ENCODE measurements around the gene CDC37L1.

CDC37L1 gene

GRCh38 chr9:4669890-4670289, 9.5 kb upstream of the CDC37L1 start:
- no peak for DNase-seq (ENCODE audit: low spot score)

- DNase-seq (ENCODE audit: low spot score): no peak
Observed at GRCh38 chr9:4670591-4670990, 8.8 kb upstream of the CDC37L1 start.

GRCh38 chr9:4671737-4672136, 7.6 kb upstream of the CDC37L1 start:
- no peak for DNase-seq (ENCODE audit: low spot score)

- DNase-seq (ENCODE audit: low spot score): no peak
Observed at GRCh38 chr9:4674783-4675182, 4.6 kb upstream of the CDC37L1 start.

- no peak for DNase-seq (ENCODE audit: low spot score)
Observed at GRCh38 chr9:4677392-4677791, 2.0 kb upstream of the CDC37L1 start.

GRCh38 chr9:4678679-4679267, 596 bp upstream of the CDC37L1 start:
- no peak for DNase-seq (ENCODE audit: low spot score)

GRCh38 chr9:4680173-4680525, 780 bp downstream of the CDC37L1 start:
- peak; percentile 60 for DNase-seq (ENCODE audit: low spot score)

GRCh38 chr9:4680750-4681149, 1.4 kb downstream of the CDC37L1 start:
- DNase-seq (ENCODE audit: low spot score): peak; percentile 65

GRCh38 chr9:4684820-4685219, 5.5 kb downstream of the CDC37L1 start:
- no peak for DNase-seq (ENCODE audit: low spot score)

GRCh38 chr9:4686112-4686511, 6.7 kb downstream of the CDC37L1 start:
- peak; percentile 39 for DNase-seq (ENCODE audit: low spot score)

- DNase-seq (ENCODE audit: low spot score): no peak
Observed at GRCh38 chr9:4686584-4686983, 7.2 kb downstream of the CDC37L1 start.

GRCh38 chr9:4689021-4689420, 9.7 kb downstream of the CDC37L1 start:
- DNase-seq (ENCODE audit: low spot score): no peak

- no peak for DNase-seq (ENCODE audit: low spot score)
Observed at GRCh38 chr9:4689687-4690104, 10.3 kb downstream of the CDC37L1 start.

- no peak for DNase-seq (ENCODE audit: low spot score)
Observed at GRCh38 chr9:4690144-4690543, 10.8 kb downstream of the CDC37L1 start.

- DNase-seq (ENCODE audit: low spot score): peak; percentile 53
Observed at GRCh38 chr9:4691795-4692194, 12.4 kb downstream of the CDC37L1 start.

GRCh38 chr9:4700091-4700490, 20.7 kb downstream of the CDC37L1 start:
- peak; percentile 53 for DNase-seq (ENCODE audit: low spot score)

- no peak for DNase-seq (ENCODE audit: low spot score)
Observed at GRCh38 chr9:4700932-4701331, 21.6 kb downstream of the CDC37L1 start.

GRCh38 chr9:4701526-4701925, 22.2 kb downstream of the CDC37L1 start:
- DNase-seq (ENCODE audit: low spot score): no peak

GRCh38 chr9:4704129-4704528, 24.8 kb downstream of the CDC37L1 start:
- no peak for DNase-seq (ENCODE audit: low spot score)

GRCh38 chr9:4706021-4706420, 26.7 kb downstream of the CDC37L1 start:
- DNase-seq (ENCODE audit: low spot score): no peak

- DNase-seq (ENCODE audit: low spot score): no peak
Observed at GRCh38 chr9:4706971-4707622, 27.7 kb downstream of the CDC37L1 start.

GRCh38 chr9:4709380-4709779, 30.0 kb downstream of the CDC37L1 start:
- DNase-seq (ENCODE audit: low spot score): no peak

- DNase-seq (ENCODE audit: low spot score): no peak
Observed at GRCh38 chr9:4713849-4714248, 34.5 kb downstream of the CDC37L1 start.
